Fibroblast of villous mesenchyme (primary cell): ENCODE data around the gene CALML3. TPM values are rescaled to one million over a fixed set of nuclear protein-coding genes. Genes with fewer than 3 reads are reported as not detected.

Source experiments
- DNase-seq: peaks from one replicate; pipeline ENCODE4 v3.0.0-alpha.2; 2010; ENCODE audit warnings: low read depth
- H3K4me3 ChIP-seq: 2 replicates; pipeline ENCODE4 v1.5.1; 2011; ENCODE audit warnings: low read depth, mild to moderate bottlenecking, low read length
- total RNA-seq: library from RNA; depleted of rRNA; stranded (reverse); fragments of >200 nt; gene quantifications from 2 replicates; pipeline ENCODE4 v1.2.3, GENCODE V29; 2012
- TF ChIP-seq, protein P1 (sequence below): IDR thresholded peaks from 2 replicates; pipeline ENCODE4 v1.5.1; 2012; ENCODE audit warnings: low read depth, mild to moderate bottlenecking, low read length; ENCODE audit not compliant: insufficient read depth

Gene CALML3
- total RNA-seq, 1 donor, result not detected

- H3K4me3 ChIP-seq, result no peak overlapping the region
- no peak for DNase-seq
- TF ChIP-seq, protein P1, sequence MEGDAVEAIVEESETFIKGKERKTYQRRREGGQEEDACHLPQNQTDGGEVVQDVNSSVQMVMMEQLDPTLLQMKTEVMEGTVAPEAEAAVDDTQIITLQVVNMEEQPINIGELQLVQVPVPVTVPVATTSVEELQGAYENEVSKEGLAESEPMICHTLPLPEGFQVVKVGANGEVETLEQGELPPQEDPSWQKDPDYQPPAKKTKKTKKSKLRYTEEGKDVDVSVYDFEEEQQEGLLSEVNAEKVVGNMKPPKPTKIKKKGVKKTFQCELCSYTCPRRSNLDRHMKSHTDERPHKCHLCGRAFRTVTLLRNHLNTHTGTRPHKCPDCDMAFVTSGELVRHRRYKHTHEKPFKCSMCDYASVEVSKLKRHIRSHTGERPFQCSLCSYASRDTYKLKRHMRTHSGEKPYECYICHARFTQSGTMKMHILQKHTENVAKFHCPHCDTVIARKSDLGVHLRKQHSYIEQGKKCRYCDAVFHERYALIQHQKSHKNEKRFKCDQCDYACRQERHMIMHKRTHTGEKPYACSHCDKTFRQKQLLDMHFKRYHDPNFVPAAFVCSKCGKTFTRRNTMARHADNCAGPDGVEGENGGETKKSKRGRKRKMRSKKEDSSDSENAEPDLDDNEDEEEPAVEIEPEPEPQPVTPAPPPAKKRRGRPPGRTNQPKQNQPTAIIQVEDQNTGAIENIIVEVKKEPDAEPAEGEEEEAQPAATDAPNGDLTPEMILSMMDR, result no peak
Measured at GRCh38 chr10:5547931-5548660, 23.3 kb downstream of the CALML3 start.

DNA sequence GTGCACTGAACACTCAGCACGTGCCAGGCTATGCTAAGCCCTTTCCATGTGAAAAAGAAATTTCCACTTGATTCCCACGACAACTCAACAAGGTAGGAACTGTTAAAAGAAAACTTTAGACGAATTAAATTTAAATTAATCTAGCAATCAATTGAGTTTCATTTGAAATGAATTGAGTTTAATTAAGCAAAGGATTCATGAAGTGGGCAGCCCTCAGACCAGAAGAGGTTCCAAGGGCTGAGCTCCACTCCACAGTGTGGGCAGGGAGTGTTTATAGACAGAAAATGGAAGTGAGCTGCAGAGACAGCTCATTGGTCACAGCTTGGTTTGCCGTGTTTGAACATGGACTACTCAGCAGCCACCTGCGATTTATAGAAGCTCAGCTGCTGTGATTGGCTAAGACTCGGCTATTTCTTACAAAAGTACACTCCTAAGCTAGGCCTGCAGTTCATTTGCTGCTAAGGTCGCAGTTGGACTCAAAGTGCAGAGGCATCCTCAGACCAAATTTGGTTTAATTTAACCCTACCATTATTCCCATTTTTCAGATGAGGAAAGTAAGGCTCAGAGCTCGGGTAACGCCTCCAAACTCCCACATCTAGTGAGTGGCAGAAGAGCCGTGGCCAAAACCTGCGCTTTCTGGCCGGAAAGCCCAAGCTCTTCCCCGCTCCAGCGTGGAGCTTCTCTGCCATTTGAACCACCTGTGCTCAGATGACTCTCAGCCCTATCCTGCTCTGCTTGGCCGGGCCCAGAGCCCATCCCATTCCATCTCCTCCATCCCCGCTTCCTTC, 24.9 kb downstream of the CALML3 start:
- TF ChIP-seq, protein P1, result no peak
- no peak for DNase-seq
- no peak overlapping the region for H3K4me3 ChIP-seq

GRCh38 chr10:5550250-5550545, 25.4 kb downstream of the CALML3 start:
- no peak overlapping the region for H3K4me3 ChIP-seq
- DNase-seq, result no peak
- TF ChIP-seq, protein P1, result no peak

GRCh38 chr10:5550621-5551530, 26.1 kb downstream of the CALML3 start:
- no peak overlapping the region for H3K4me3 ChIP-seq
- DNase-seq, result no peak
- TF ChIP-seq, protein P1, result no peak

DNA sequence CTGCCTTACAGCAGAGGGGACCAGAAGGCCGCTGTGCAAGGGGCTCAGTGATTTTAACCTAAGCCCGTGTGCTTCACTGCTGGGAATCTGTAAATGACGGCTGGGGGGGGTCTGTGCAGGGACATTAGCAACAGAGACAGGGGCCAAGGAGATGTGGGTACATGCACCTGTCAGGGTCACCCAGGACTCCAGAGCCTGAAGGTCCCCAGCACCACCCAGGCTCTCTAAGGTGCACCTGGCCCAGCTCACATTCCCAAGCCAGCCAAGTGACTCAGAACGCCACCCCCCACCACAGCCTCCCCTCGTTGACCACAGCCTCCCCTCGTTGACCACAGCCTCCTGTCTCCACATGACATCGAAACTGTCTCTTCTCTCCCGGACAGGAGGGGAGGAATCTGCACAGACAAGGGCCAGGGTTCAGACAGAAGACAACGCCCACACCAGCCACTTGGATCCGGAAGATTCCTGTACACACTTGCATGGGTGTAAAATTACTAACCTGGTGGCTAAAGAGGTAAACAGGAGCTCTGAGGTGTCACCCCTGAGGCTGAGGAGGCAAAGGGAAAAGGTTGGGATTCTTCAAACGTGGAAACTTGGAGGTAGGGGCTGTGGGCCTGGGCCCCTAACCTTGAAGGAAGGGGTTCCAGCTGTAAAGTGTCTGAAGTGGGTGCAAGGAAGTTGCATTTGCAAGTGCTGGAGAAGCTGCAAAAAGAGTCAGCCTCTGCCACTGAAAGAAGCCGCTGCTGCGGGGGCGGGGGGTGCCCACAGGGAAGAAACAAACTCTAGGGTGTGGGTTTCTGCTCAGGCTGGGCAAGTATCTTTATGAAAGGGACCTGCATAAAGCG, 27.0 kb downstream of the CALML3 start:
- no peak overlapping the region for H3K4me3 ChIP-seq
- no peak for DNase-seq
- TF ChIP-seq, protein P1, result no peak
